H9 (cell line): ENCODE data around the gene CAT. TPM values are rescaled to one million over a fixed set of nuclear protein-coding genes. Genes with fewer than 3 reads are reported as not detected.

ENCODE experiments used
- DNase-seq: peaks from one replicate; pipeline ENCODE4 v3.0.0-alpha.2; 2017
- H2AFZ ChIP-seq: one replicate; pipeline ENCODE4 v1.6.1; 2013; ENCODE audit warnings: mild to moderate bottlenecking, low read length, control low read depth, moderate library complexity
- H2AK5ac ChIP-seq: 2 replicates; pipeline ENCODE4 v1.6.1; 2013; ENCODE audit warnings: low read length, control low read depth, mixed read lengths; ENCODE audit not compliant: insufficient read length
- H2BK120ac ChIP-seq: one replicate; pipeline ENCODE4 v1.6.1; 2013; ENCODE audit warnings: low read depth, mild to moderate bottlenecking, low read length, control low read depth, inconsistent platforms; ENCODE audit not compliant: poor library complexity, severe bottlenecking
- H2BK12ac ChIP-seq: 2 replicates; pipeline ENCODE4 v1.6.1; 2013; ENCODE audit warnings: low read length, control low read depth, mixed read lengths, low read depth; ENCODE audit not compliant: insufficient read length
- H2BK15ac ChIP-seq: 2 replicates; pipeline ENCODE4 v1.6.1; 2013; ENCODE audit warnings: low read depth, low read length, control low read depth
- H2BK20ac ChIP-seq: one replicate; pipeline ENCODE4 v1.6.1; 2013; ENCODE audit warnings: low read depth, mild to moderate bottlenecking, low read length, control low read depth, inconsistent platforms; ENCODE audit not compliant: poor library complexity, severe bottlenecking
- H2BK5ac ChIP-seq: 2 replicates; pipeline ENCODE4 v1.6.1; 2013; ENCODE audit warnings: low read length, control low read depth, mixed read lengths; ENCODE audit not compliant: insufficient read length
- H3K14ac ChIP-seq: 2 replicates; pipeline ENCODE4 v1.6.1; 2013; ENCODE audit warnings: low read length, control low read depth; ENCODE audit not compliant: insufficient read depth
- H3K18ac ChIP-seq: 2 replicates; pipeline ENCODE4 v1.6.1; 2013; ENCODE audit warnings: low read depth, mild to moderate bottlenecking, mixed read lengths, low read length, control low read depth; ENCODE audit not compliant: insufficient read length
- H3K23ac ChIP-seq: 2 replicates; pipeline ENCODE4 v1.6.1; 2013; ENCODE audit warnings: low read length, control low read depth, mixed read lengths, low read depth; ENCODE audit not compliant: insufficient read length
- H3K23me2 ChIP-seq: 2 replicates; pipeline ENCODE4 v1.6.1; 2013; ENCODE audit warnings: low read depth, mild to moderate bottlenecking, mixed read lengths, low read length, control low read depth; ENCODE audit not compliant: insufficient read length, poor library complexity, severe bottlenecking
- H3K27ac ChIP-seq: 2 replicates; pipeline ENCODE4 v1.5.1; 2013; ENCODE audit warnings: low read length, control low read depth, mixed read lengths, low read depth; ENCODE audit not compliant: insufficient read length
- H3K27me3 ChIP-seq: 2 replicates; pipeline ENCODE4 v1.6.1; 2013; ENCODE audit warnings: low read length, control low read depth, inconsistent platforms; ENCODE audit not compliant: insufficient read depth
- H3K4ac ChIP-seq: 2 replicates; pipeline ENCODE4 v1.6.1; 2013; ENCODE audit warnings: low read depth, mild to moderate bottlenecking, control low read depth, inconsistent platforms, low read length, moderate library complexity
- H3K4me1 ChIP-seq: 2 replicates; pipeline ENCODE4 v1.6.1; 2013; ENCODE audit warnings: low read length, control low read depth, inconsistent platforms; ENCODE audit not compliant: insufficient read depth
- H3K4me2 ChIP-seq: 2 replicates; pipeline ENCODE4 v1.6.1; 2013; ENCODE audit warnings: low read length, control low read depth, mixed read lengths; ENCODE audit not compliant: insufficient read length, insufficient read depth
- H3K56ac ChIP-seq: 2 replicates; pipeline ENCODE4 v1.6.1; 2013; ENCODE audit warnings: low read depth, mild to moderate bottlenecking, mixed read lengths, low read length, control low read depth; ENCODE audit not compliant: insufficient read length
- H3K79me1 ChIP-seq: 2 replicates; pipeline ENCODE4 v1.6.1; 2013; ENCODE audit warnings: low read depth, mild to moderate bottlenecking, moderate library complexity, low read length, control low read depth, inconsistent platforms; ENCODE audit not compliant: insufficient read depth, poor library complexity, severe bottlenecking
- H3K79me2 ChIP-seq: 2 replicates; pipeline ENCODE4 v1.6.1; 2013; ENCODE audit warnings: low read length, control low read depth, inconsistent platforms; ENCODE audit not compliant: insufficient read depth
- H3K9ac ChIP-seq: 2 replicates; pipeline ENCODE4 v1.6.1; 2013; ENCODE audit warnings: low read length, control low read depth, mixed read lengths; ENCODE audit not compliant: insufficient read length; ENCODE audit errors: extremely low read depth
- H3K9me3 ChIP-seq: one replicate; pipeline ENCODE4 v1.6.1; 2013; ENCODE audit warnings: low read depth, low read length, inconsistent platforms; ENCODE audit not compliant: control insufficient read depth
- H3T11ph ChIP-seq: one replicate; pipeline ENCODE4 v1.6.1; 2013; ENCODE audit warnings: mild to moderate bottlenecking, low read length, control low read depth, inconsistent platforms
- H4K20me1 ChIP-seq: one replicate; pipeline ENCODE4 v1.6.1; 2013; ENCODE audit not compliant: control insufficient read depth, insufficient read length, insufficient read depth
- H4K5ac ChIP-seq: 2 replicates; pipeline ENCODE4 v1.6.1; 2013; ENCODE audit warnings: low read depth, mild to moderate bottlenecking, mixed read lengths, low read length, control low read depth; ENCODE audit not compliant: insufficient read length
- H4K8ac ChIP-seq: replicated peaks from 2 replicates; pipeline ENCODE4 v1.6.1; 2013; ENCODE audit warnings: low read length, control low read depth, mixed read lengths, low read depth; ENCODE audit not compliant: insufficient read length
- H4K91ac ChIP-seq: 2 replicates; pipeline ENCODE4 v1.6.1; 2013; ENCODE audit warnings: low read depth, mild to moderate bottlenecking, moderate library complexity, mixed read lengths, low read length, control low read depth; ENCODE audit not compliant: insufficient read length
- H3K27ac Mint-ChIP-seq, 3 experiments: 2 replicates in 2 of 3; 3 replicates in 1 of 3; pipeline ENCODE4 v1.8.0; 2020 to 2021; ENCODE audit warnings: mixed read lengths in 3 of 3, mild to moderate bottlenecking in 1 of 3, moderate library complexity in 1 of 3
- H3K27me3 Mint-ChIP-seq: 2 replicates; pipeline ENCODE4 v1.8.0; 2021; ENCODE audit warnings: low read depth, mild to moderate bottlenecking, moderate library complexity, mixed read lengths
- H3K36me3 Mint-ChIP-seq, 3 experiments: 2 replicates in 2 of 3; 3 replicates in 1 of 3; pipeline ENCODE4 v1.8.0; 2020 to 2021; ENCODE audit warnings: low read depth in 3 of 3, mixed read lengths in 3 of 3; ENCODE audit not compliant: insufficient read depth in 1 of 3
- H3K4me1 Mint-ChIP-seq, 2 experiments: 2 replicates each; pipeline ENCODE4 v1.8.0; 2020; ENCODE audit warnings: mixed read lengths in 2 of 2
- H3K4me3 Mint-ChIP-seq, 2 experiments: 2 replicates in 1 of 2; 3 replicates in 1 of 2; pipeline ENCODE4 v1.8.0; 2020 to 2021; ENCODE audit warnings: mild to moderate bottlenecking in 2 of 2, mixed read lengths in 2 of 2, moderate library complexity in 1 of 2
- H3K9me3 Mint-ChIP-seq, 2 experiments: 2 replicates in 1 of 2; 3 replicates in 1 of 2; pipeline ENCODE4 v1.8.0; 2020; ENCODE audit warnings: mild to moderate bottlenecking in 2 of 2, mixed read lengths in 2 of 2, moderate library complexity in 1 of 2
- WGBS: extraction: QIAGEN DNeasy Blood & Tissue Kit; methylation state at CpG from one replicate; pipeline ENCODE4 v1.1.7; 2013; ENCODE audit warnings: missing lambda C conversion rate, low lambda C conversion rate, mixed read lengths; ENCODE audit not compliant: insufficient read length; ENCODE audit errors: extremely low coverage; 5-methylcytosine and 5-hydroxymethylcytosine counted together
- total RNA-seq: library from RNA; stranded (reverse); gene quantifications from 2 replicates; pipeline ENCODE4 v1.2.1, GENCODE V29; 2021
- TF ChIP-seq, protein P1 (sequence below): fragments of 200-600 bp; sonication (generic); conservative IDR thresholded peaks from 3 replicates; pipeline ENCODE4 v1.8.0; 2021; ENCODE audit warnings: antibody characterized with exemption, mild to moderate bottlenecking

CAT gene
- total RNA-seq, 1 experiment from 2014 or later: 9.9 TPM

DNA sequence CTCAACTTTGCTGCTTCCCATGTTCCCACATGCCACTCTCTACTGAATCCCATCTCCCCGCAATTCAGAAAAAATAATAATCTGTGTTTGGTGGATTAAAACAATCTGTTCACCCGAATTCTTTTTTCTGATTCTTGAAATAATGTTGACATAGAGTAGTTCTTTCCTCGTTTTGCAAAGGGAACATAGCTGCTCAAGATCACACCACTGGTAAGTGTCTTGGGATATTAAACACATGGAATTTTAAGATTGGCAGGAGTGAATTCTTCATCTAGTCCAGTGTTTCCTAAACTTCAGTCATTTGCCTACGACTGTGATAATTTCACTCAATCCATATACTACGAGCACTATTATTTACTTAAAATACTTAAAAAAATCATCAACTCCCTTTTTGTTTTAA lies 68.9 kb downstream of the CAT start:
- H2BK15ac ChIP-seq: no peak overlapping the region

More for the DNA sequence above, 68.9 kb downstream of the CAT start:
- no peaks in the 10 kb centered on the region for H3K9me3 Mint-ChIP-seq
- H4K91ac ChIP-seq: no peak overlapping the region
- H3K9me3 ChIP-seq: no peaks in the 10 kb centered on the region
- no peak overlapping the region for H3T11ph ChIP-seq
- no peaks in the 10 kb centered on the region for H4K20me1 ChIP-seq
- H3K4me3 Mint-ChIP-seq: no peak overlapping the region
- H3K27me3 ChIP-seq: no peaks in the 10 kb centered on the region
- no peaks in the 10 kb centered on the region for H3K79me1 ChIP-seq
- DNase-seq: no peak
- no peak overlapping the region for H4K5ac ChIP-seq
- no peak overlapping the region for H2BK12ac ChIP-seq
- H3K23me2 ChIP-seq: no peaks in the 10 kb centered on the region
- H4K8ac ChIP-seq: no peak overlapping the region
- H3K27ac Mint-ChIP-seq: no peak overlapping the region
- no peak overlapping the region for H2AFZ ChIP-seq
- H3K4me2 ChIP-seq: no peak overlapping the region
- no peak overlapping the region for H3K56ac ChIP-seq
- TF ChIP-seq, protein P1, sequence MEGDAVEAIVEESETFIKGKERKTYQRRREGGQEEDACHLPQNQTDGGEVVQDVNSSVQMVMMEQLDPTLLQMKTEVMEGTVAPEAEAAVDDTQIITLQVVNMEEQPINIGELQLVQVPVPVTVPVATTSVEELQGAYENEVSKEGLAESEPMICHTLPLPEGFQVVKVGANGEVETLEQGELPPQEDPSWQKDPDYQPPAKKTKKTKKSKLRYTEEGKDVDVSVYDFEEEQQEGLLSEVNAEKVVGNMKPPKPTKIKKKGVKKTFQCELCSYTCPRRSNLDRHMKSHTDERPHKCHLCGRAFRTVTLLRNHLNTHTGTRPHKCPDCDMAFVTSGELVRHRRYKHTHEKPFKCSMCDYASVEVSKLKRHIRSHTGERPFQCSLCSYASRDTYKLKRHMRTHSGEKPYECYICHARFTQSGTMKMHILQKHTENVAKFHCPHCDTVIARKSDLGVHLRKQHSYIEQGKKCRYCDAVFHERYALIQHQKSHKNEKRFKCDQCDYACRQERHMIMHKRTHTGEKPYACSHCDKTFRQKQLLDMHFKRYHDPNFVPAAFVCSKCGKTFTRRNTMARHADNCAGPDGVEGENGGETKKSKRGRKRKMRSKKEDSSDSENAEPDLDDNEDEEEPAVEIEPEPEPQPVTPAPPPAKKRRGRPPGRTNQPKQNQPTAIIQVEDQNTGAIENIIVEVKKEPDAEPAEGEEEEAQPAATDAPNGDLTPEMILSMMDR: no peak
- no peak overlapping the region for H3K18ac ChIP-seq
- no peak overlapping the region for H2BK20ac ChIP-seq
- H2AK5ac ChIP-seq: no peak overlapping the region
- no peak overlapping the region for H3K4ac ChIP-seq
- H2BK120ac ChIP-seq: no peak overlapping the region
- no peak overlapping the region for H3K23ac ChIP-seq
- no peaks in the 10 kb centered on the region for H3K4me1 ChIP-seq
- H3K36me3 Mint-ChIP-seq: no peaks in the 10 kb centered on the region
- H2BK5ac ChIP-seq: no peak overlapping the region
- H3K79me2 ChIP-seq: no peaks in the 10 kb centered on the region
- H3K9ac ChIP-seq: no peak overlapping the region
- WGBS: 100% methylated on average over 1 of the region's 5 CpGs
- H3K27ac ChIP-seq: no peak overlapping the region
- H3K27me3 Mint-ChIP-seq: no peaks in the 10 kb centered on the region
- H3K4me1 Mint-ChIP-seq: no peaks in the 10 kb centered on the region
- no peak overlapping the region for H3K14ac ChIP-seq
